Measurements from ENCODE around the gene KLHL29.

DNA sequence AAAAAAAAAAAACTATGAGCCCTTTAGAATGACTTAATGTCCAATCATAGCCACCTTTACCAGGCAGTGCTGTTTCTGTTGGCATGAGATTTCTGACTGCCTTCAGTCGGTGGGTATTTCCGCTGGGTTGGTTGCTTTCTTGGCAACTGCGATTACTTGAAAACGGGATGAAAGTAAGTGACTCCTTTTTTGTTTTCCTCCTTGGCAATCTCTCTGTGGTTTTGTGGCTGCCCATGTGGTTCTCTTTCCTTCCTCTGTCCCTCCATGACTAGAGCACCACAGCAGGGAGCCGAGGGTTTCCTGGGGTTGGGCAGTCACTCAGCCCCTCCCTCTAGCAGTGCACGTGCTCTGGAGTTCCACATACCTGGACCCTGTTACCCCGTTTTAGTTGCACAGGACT is 112.1 kb downstream of the KLHL29 start:
- TF ChIP-seq, protein P1, sequence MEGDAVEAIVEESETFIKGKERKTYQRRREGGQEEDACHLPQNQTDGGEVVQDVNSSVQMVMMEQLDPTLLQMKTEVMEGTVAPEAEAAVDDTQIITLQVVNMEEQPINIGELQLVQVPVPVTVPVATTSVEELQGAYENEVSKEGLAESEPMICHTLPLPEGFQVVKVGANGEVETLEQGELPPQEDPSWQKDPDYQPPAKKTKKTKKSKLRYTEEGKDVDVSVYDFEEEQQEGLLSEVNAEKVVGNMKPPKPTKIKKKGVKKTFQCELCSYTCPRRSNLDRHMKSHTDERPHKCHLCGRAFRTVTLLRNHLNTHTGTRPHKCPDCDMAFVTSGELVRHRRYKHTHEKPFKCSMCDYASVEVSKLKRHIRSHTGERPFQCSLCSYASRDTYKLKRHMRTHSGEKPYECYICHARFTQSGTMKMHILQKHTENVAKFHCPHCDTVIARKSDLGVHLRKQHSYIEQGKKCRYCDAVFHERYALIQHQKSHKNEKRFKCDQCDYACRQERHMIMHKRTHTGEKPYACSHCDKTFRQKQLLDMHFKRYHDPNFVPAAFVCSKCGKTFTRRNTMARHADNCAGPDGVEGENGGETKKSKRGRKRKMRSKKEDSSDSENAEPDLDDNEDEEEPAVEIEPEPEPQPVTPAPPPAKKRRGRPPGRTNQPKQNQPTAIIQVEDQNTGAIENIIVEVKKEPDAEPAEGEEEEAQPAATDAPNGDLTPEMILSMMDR (IDR thresholded peaks at IDR 0.05 in 2 of 3, conservative IDR thresholded peaks at IDR 0.05 in 1 of 3; ENCODE audit: control insufficient read depth in 2 of 3, extremely low read depth in 1 of 3, insufficient read depth in 1 of 3, low read depth in 3 of 3, low read length in 3 of 3), result no peak
- TF ChIP-seq MYC (IDR thresholded peaks at IDR 0.05; ENCODE audit: insufficient read depth, insufficient read length, insufficient replicate concordance, low read length, severe bottlenecking) (no peak), SP1 (IDR thresholded peaks at IDR 0.05; ENCODE audit: low read depth, low read length) (no peak)
